Loucy (cell line): ENCODE data around the gene PIK3CD.
"Not testable (repeated sequence)": the region's sequence is repeated elsewhere in the genome, so short reads cannot be mapped to it uniquely, and the experiment has no call there.

ENCODE experiments used
- H2AFZ ChIP-seq: fragments of 200-600 bp; sonication (generic); 2 replicates; pipeline ENCODE4 v1.6.0; 2016; ENCODE audit warnings: antibody characterized with exemption, mild to moderate bottlenecking, low read length, moderate library complexity
- H3F3A ChIP-seq: fragments of 200-600 bp; 2 replicates; pipeline ENCODE4 v1.6.0; 2016; ENCODE audit warnings: antibody characterized with exemption, low read depth, mild to moderate bottlenecking
- H3K27me3 ChIP-seq: fragments of 200-600 bp; sonication (generic); 2 replicates; pipeline ENCODE4 v1.6.1; 2014; ENCODE audit warnings: low read length, mild to moderate bottlenecking; ENCODE audit not compliant: insufficient read depth, poor library complexity, severe bottlenecking
- H3K36me3 ChIP-seq: fragments of 200-600 bp; sonication (generic); 2 replicates; pipeline ENCODE4 v1.6.1; 2016; ENCODE audit warnings: low read length; ENCODE audit not compliant: insufficient read depth
- H3K4me1 ChIP-seq: fragments of 200-600 bp; sonication (generic); 2 replicates; pipeline ENCODE4 v1.5.1; 2014; ENCODE audit warnings: low read length, mild to moderate bottlenecking; ENCODE audit not compliant: insufficient read depth, poor library complexity, severe bottlenecking
- H3K4me2 ChIP-seq: fragments of 200-600 bp; sonication (generic); 2 replicates; pipeline ENCODE4 v1.6.0; 2014; ENCODE audit warnings: antibody characterized with exemption, low read length, low read depth, mild to moderate bottlenecking; ENCODE audit not compliant: poor library complexity, severe bottlenecking
- H3K4me3 ChIP-seq: fragments of 200-600 bp; sonication (generic); 2 replicates; pipeline ENCODE4 v1.5.1; 2014; ENCODE audit warnings: low read length, mild to moderate bottlenecking, mixed read lengths; ENCODE audit not compliant: poor library complexity, severe bottlenecking
- H3K79me2 ChIP-seq: fragments of 200-600 bp; sonication (generic); 2 replicates; pipeline ENCODE4 v1.6.1; 2014; ENCODE audit warnings: low read length; ENCODE audit not compliant: insufficient read depth
- H3K9ac ChIP-seq: fragments of 200-600 bp; sonication (generic); 2 replicates; pipeline ENCODE4 v1.6.0; 2014; ENCODE audit warnings: mild to moderate bottlenecking, low read depth, low read length, moderate library complexity; ENCODE audit not compliant: poor library complexity, severe bottlenecking
- H3K9me2 ChIP-seq: fragments of 200-600 bp; sonication (generic); replicated peaks from 2 replicates; pipeline ENCODE4 v1.6.1; 2016; ENCODE audit warnings: low read depth, low read length, mixed read lengths
- H3K9me3 ChIP-seq: fragments of 200-600 bp; sonication (generic); 2 replicates; pipeline ENCODE4 v1.6.1; 2014; ENCODE audit warnings: mild to moderate bottlenecking, antibody characterized with exemption, low read length, low read depth; ENCODE audit not compliant: insufficient read depth
- H4K20me1 ChIP-seq: fragments of 200-600 bp; sonication (generic); 2 replicates; pipeline ENCODE4 v1.6.0; 2014; ENCODE audit warnings: antibody characterized with exemption, low read length, mild to moderate bottlenecking; ENCODE audit not compliant: insufficient read depth, poor library complexity, severe bottlenecking
- EZH2phosphoT487 ChIP-seq: fragments of 200-600 bp; IDR thresholded peaks from 2 replicates; pipeline ENCODE4 v1.6.1; 2018; ENCODE audit warnings: antibody characterized with exemption, mild to moderate bottlenecking, moderate library complexity, borderline replicate concordance
- TF ChIP-seq, protein P1 (sequence below): fragments of 200-600 bp; sonication (generic); conservative IDR thresholded peaks from 2 replicates; pipeline ENCODE4 v1.5.1; 2014; ENCODE audit warnings: mild to moderate bottlenecking, antibody characterized with exemption, low read length

PIK3CD gene

DNA sequence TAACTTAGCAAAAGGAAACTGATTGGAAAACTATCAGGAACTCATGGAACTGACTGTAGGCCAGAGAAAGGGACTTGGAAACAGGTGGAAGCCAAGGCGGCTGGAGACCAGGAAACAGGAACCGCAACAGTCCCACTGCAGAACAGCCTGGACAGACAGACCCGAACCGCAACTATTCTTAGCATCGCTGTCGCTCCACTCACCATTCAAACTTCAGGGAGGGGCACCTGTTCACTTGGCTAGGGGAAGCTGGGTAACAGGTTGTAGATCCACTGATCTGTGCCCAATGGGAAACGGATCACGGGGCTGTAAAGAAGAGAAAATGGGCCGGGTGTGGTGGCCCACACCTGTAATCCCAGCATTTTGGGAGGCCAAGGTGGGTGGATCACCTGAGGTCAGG, 110.3 kb downstream of the PIK3CD start:
- H3K9ac ChIP-seq, result no peak overlapping the region
- peaks cover 10% of the 10 kb centered on the region; the same call in 1 of the 2 replicates for H3K36me3 ChIP-seq
- H3K9me3 ChIP-seq, result no peaks in the 10 kb centered on the region
- H3K79me2 ChIP-seq, result peaks cover 35% of the 10 kb centered on the region; the same call in 1 of the 2 replicates
- H3K27me3 ChIP-seq, result no peaks in the 10 kb centered on the region
- H4K20me1 ChIP-seq, result no peaks in the 10 kb centered on the region
- no peaks in the 10 kb centered on the region for H3K4me1 ChIP-seq
- TF ChIP-seq, protein P1, sequence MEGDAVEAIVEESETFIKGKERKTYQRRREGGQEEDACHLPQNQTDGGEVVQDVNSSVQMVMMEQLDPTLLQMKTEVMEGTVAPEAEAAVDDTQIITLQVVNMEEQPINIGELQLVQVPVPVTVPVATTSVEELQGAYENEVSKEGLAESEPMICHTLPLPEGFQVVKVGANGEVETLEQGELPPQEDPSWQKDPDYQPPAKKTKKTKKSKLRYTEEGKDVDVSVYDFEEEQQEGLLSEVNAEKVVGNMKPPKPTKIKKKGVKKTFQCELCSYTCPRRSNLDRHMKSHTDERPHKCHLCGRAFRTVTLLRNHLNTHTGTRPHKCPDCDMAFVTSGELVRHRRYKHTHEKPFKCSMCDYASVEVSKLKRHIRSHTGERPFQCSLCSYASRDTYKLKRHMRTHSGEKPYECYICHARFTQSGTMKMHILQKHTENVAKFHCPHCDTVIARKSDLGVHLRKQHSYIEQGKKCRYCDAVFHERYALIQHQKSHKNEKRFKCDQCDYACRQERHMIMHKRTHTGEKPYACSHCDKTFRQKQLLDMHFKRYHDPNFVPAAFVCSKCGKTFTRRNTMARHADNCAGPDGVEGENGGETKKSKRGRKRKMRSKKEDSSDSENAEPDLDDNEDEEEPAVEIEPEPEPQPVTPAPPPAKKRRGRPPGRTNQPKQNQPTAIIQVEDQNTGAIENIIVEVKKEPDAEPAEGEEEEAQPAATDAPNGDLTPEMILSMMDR, result no peak
- no peak for TF ChIP-seq EZH2phosphoT487
- H3K4me3 ChIP-seq, result no peak overlapping the region
- no peak overlapping the region for H3K4me2 ChIP-seq
- H3F3A ChIP-seq, result no peaks in the 10 kb centered on the region
- H3K9me2 ChIP-seq, result no peaks in the 10 kb centered on the region
- no peak overlapping the region for H2AFZ ChIP-seq

DNA sequence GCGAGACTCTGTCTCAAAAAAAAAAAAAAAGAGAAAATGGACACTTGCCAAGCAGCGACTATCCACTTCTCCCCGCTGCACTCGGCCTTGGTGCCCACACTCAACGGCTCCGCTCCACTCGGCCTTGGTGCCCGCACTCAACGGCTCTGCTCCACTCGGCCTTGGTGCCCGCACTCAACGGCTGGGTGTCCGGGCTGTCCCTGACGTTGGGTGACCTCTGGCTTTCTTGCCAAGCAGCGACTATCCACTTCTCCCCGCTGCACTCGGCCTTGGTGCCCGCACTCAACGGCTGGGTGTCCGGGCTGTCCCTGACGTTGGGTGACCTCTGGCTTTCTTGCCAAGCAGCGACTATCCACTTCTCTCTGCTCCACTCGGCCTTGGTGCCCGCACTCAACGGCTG, 110.9 kb downstream of the PIK3CD start:
- not testable (repeated sequence) for H3K9me2 ChIP-seq, H3K4me1 ChIP-seq, H3K4me2 ChIP-seq, H4K20me1 ChIP-seq, H3F3A ChIP-seq, H2AFZ ChIP-seq, H3K27me3 ChIP-seq, H3K9ac ChIP-seq, H3K36me3 ChIP-seq, H3K4me3 ChIP-seq, H3K9me3 ChIP-seq
- peaks cover 37% of the 10 kb centered on the region; the same call in 1 of the 2 replicates for H3K79me2 ChIP-seq

GRCh38 chr1:9763914-9764313, 112.4 kb downstream of the PIK3CD start:
- Histone ChIP-seq H3K9me3 (no peaks in the 10 kb centered on the region), H3K4me2 (no peak overlapping the region), H3K27me3 (no peaks in the 10 kb centered on the region), H3K9me2 (no peaks in the 10 kb centered on the region), H3K79me2 (peaks cover 32% of the 10 kb centered on the region; the same call in 1 of the 2 replicates), H4K20me1 (peaks cover 4% of the 10 kb centered on the region), H3F3A (no peaks in the 10 kb centered on the region), H3K4me1 (no peaks in the 10 kb centered on the region), H3K4me3 (no peak overlapping the region), H2AFZ (no peak overlapping the region), H3K9ac (no peak overlapping the region), H3K36me3 (peaks cover 10% of the 10 kb centered on the region; the same call in 1 of the 2 replicates)
- TF ChIP-seq, protein P1, result no peak
- TF ChIP-seq EZH2phosphoT487, result no peak

DNA sequence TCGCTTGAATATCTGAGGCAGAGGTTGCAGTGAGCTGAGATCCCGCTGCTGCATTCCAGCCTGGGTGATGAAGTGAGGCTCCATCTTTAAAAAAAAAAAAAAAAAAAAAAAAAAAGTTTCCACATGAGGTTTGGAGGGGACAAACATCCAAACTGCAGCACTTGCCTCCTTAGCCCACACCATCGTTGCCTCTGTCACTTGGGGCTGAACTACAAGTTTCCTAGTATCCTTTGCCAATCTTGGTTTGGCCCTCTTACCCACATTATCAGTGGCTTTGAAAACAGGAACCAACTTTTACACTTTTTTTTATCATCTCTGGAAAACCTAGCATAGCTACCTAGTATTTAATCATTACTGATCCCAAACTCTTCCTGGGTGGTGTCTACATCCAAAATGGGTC, 113.0 kb downstream of the PIK3CD start:
- Histone ChIP-seq H3K9me3 (no peaks in the 10 kb centered on the region), H4K20me1 (peaks cover 4% of the 10 kb centered on the region), H3K9ac (no peak overlapping the region), H3K27me3 (no peaks in the 10 kb centered on the region), H3F3A (no peaks in the 10 kb centered on the region), H3K79me2 (peaks cover 29% of the 10 kb centered on the region; the same call in 1 of the 2 replicates), H3K9me2 (no peaks in the 10 kb centered on the region), H3K4me2 (no peak overlapping the region), H2AFZ (no peak overlapping the region), H3K4me1 (no peaks in the 10 kb centered on the region), H3K36me3 (peaks cover 10% of the 10 kb centered on the region; the same call in 1 of the 2 replicates), H3K4me3 (no peak overlapping the region)
- TF ChIP-seq, protein P1, result no peak
- TF ChIP-seq EZH2phosphoT487, result no peak
